Liver (tissue), 9 donors: ENCODE results near the gene GON7. TPM values are rescaled to one million over a fixed set of nuclear protein-coding genes. Genes with fewer than 3 reads are reported as not detected.
"Not testable (repeated sequence)": the region's sequence is repeated elsewhere in the genome, so short reads cannot be mapped to it uniquely, and the experiment has no call there.

Source experiments
- DNase-seq: peaks from one replicate; pipeline ENCODE4 v3.0.0-alpha.2; 2017; ENCODE audit warnings: low spot score
- H3K27ac ChIP-seq, 2 donors: one replicate each; pipeline ENCODE4 v1.7.0; 2013; ENCODE audit warnings: inconsistent platforms in 2 of 2, low read length in 2 of 2, control low read depth in 1 of 2, low read depth in 1 of 2, mild to moderate bottlenecking in 1 of 2
- H3K27me3 ChIP-seq, 4 donors: one replicate each; pipeline versions ENCODE4 v1.6.1 to v1.7.0; 2013; ENCODE audit warnings: low read length in 3 of 4, inconsistent platforms in 1 of 4, mild to moderate bottlenecking in 1 of 4, moderate library complexity in 1 of 4; ENCODE audit not compliant: control insufficient read depth in 4 of 4, insufficient read depth in 4 of 4
- H3K36me3 ChIP-seq, 4 donors: one replicate each; pipeline versions ENCODE4 v1.6.1 to v1.7.0; 2013; ENCODE audit warnings: low read length in 3 of 4, mild to moderate bottlenecking in 3 of 4, low read depth in 1 of 4, moderate library complexity in 1 of 4; ENCODE audit not compliant: control insufficient read depth in 4 of 4, insufficient read depth in 3 of 4
- H3K4me1 ChIP-seq, 4 donors: one replicate each; pipeline versions ENCODE4 v1.6.1 to v1.7.0; 2013; ENCODE audit warnings: low read length in 3 of 4, mild to moderate bottlenecking in 3 of 4, moderate library complexity in 1 of 4; ENCODE audit not compliant: control insufficient read depth in 4 of 4, insufficient read depth in 4 of 4
- H3K4me3 ChIP-seq, 3 donors: one replicate each; pipeline versions ENCODE4 v1.6.1 to v1.7.0; 2013; ENCODE audit warnings: low read length in 3 of 3, control low read depth in 1 of 3, low read depth in 1 of 3, mild to moderate bottlenecking in 1 of 3
- H3K9ac ChIP-seq, 2 donors: one replicate each; pipeline ENCODE4 v1.7.0; 2013; ENCODE audit warnings: low read length in 2 of 2, mild to moderate bottlenecking in 2 of 2, moderate library complexity in 2 of 2, control low read depth in 1 of 2, low read depth in 1 of 2
- H3K9me3 ChIP-seq, 4 donors: one replicate each; pipeline versions ENCODE4 v1.6.1 to v1.7.0; 2013; ENCODE audit warnings: low read length in 3 of 4; ENCODE audit not compliant: control insufficient read depth in 4 of 4
- ATF3 ChIP-seq: IDR thresholded peaks from 2 replicates; pipeline ENCODE4 v1.6.1; 2016; ENCODE audit warnings: antibody characterized with exemption
- EGR1 ChIP-seq, 2 donors: IDR thresholded peaks; 2 replicates each; pipeline ENCODE4 v1.6.1; 2016 to 2018; ENCODE audit warnings: antibody characterized with exemption in 2 of 2, low read depth in 2 of 2
- FOXA1 ChIP-seq: IDR thresholded peaks from 2 replicates; pipeline ENCODE4 v1.6.1; 2016; ENCODE audit warnings: antibody characterized with exemption
- FOXA2 ChIP-seq: IDR thresholded peaks from 2 replicates; pipeline ENCODE4 v1.6.1; 2016; ENCODE audit warnings: antibody characterized with exemption
- GABPA ChIP-seq, 2 donors: IDR thresholded peaks in 1 of 2; conservative IDR thresholded peaks in 1 of 2; 2 replicates each; pipeline ENCODE4 v1.6.1; 2016; ENCODE audit warnings: antibody characterized with exemption in 2 of 2, mild to moderate bottlenecking in 1 of 2, moderate library complexity in 1 of 2
- HNF4A ChIP-seq, 2 donors: conservative IDR thresholded peaks; 2 replicates each; pipeline ENCODE4 v1.6.1; 2016; ENCODE audit warnings: antibody characterized with exemption in 2 of 2, mild to moderate bottlenecking in 2 of 2
- HNF4G ChIP-seq: IDR thresholded peaks from 2 replicates; pipeline ENCODE4 v1.6.1; 2016; ENCODE audit warnings: antibody characterized with exemption
- JUND ChIP-seq, 2 donors: IDR thresholded peaks; 2 replicates each; pipeline ENCODE4 v1.6.1; 2016; ENCODE audit warnings: antibody characterized with exemption in 2 of 2
- NR2F2 ChIP-seq: IDR thresholded peaks from 2 replicates; pipeline ENCODE4 v1.6.1; 2016; ENCODE audit warnings: antibody characterized with exemption
- RAD21 ChIP-seq, 2 donors: IDR thresholded peaks; 2 replicates each; pipeline ENCODE4 v1.6.1; 2016; ENCODE audit warnings: antibody characterized with exemption in 2 of 2, mild to moderate bottlenecking in 2 of 2
- RXRA ChIP-seq, 2 donors: IDR thresholded peaks; 2 replicates each; pipeline ENCODE4 v1.6.1; 2017 to 2018; ENCODE audit warnings: antibody characterized with exemption in 2 of 2, mild to moderate bottlenecking in 1 of 2
- SP1 ChIP-seq: IDR thresholded peaks from 2 replicates; pipeline ENCODE4 v1.6.1; 2018; ENCODE audit warnings: antibody characterized with exemption, mild to moderate bottlenecking
- TAF1 ChIP-seq: conservative IDR thresholded peaks from 2 replicates; pipeline ENCODE4 v1.6.1; 2016; ENCODE audit warnings: antibody characterized with exemption, mild to moderate bottlenecking
- YY1 ChIP-seq: IDR thresholded peaks from 2 replicates; pipeline ENCODE4 v1.6.1; 2016; ENCODE audit warnings: antibody characterized with exemption, mild to moderate bottlenecking
- WGBS: extraction: QIAGEN DNeasy Blood & Tissue Kit; methylation state at CpG from one replicate; pipeline ENCODE4 v1.1.7; 2013; 5-methylcytosine and 5-hydroxymethylcytosine counted together
- polyA plus RNA-seq, 2 donors: library from polyadenylated mRNA; stranded (reverse) in 1 of 2; unstranded in 1 of 2; fragments of 200-250 nt in 1 of 2; fragments of >200 nt in 1 of 2; fragmentation: Nextera tagmentation in 1 of 2; extraction: Ambion mirVana in 1 of 2; gene quantifications; one replicate each; pipeline versions ENCODE4 v1.2.1 to v1.2.3, GENCODE V29; 2013 to 2015
- total RNA-seq, 2 donors: library from RNA; depleted of rRNA; stranded (reverse); fragments of >200 nt; gene quantifications; one replicate each; pipeline ENCODE4 v1.2.3, GENCODE V29; 2014
- TF ChIP-seq, protein P1 (sequence below): IDR thresholded peaks from 2 replicates; pipeline ENCODE4 v1.6.1; 2016; ENCODE audit warnings: antibody characterized with exemption
- TF ChIP-seq, protein P2 (sequence below): IDR thresholded peaks from 2 replicates; pipeline ENCODE4 v1.6.1; 2016; ENCODE audit warnings: antibody characterized with exemption
- TF ChIP-seq, protein P3 (sequence below): fragments of 150-350 bp; IDR thresholded peaks from 2 replicates; pipeline ENCODE4 v1.5.1; 2017; ENCODE audit warnings: improper control_type of control experiment, low read depth, low read length; ENCODE audit not compliant: missing input control
- TF ChIP-seq, protein P4 (sequence below): IDR thresholded peaks from 2 replicates; pipeline ENCODE4 v1.6.1; 2016; ENCODE audit warnings: antibody characterized with exemption, mild to moderate bottlenecking
- donor health status: healthy.
- donor health status: healthy.
- donor health status: healthy.
- donor health status: healthy.
- donor health status: healthy.

GON7 gene
- total and polyA plus RNA-seq, 4 donors: 9.0 to 11.2 (median 9.5) TPM

- no peaks in the 10 kb centered on the region for H3K27me3 ChIP-seq
- no peak overlapping the region for H3K4me3 ChIP-seq
- no peak overlapping the region for H3K9ac ChIP-seq
- no peak overlapping the region for H3K27ac ChIP-seq
- H3K4me1 ChIP-seq: no peaks in the 10 kb centered on the region
- no peaks in the 10 kb centered on the region for H3K36me3 ChIP-seq
- WGBS: 85% methylated on average over 6 of the region's 6 CpGs
- TF ChIP-seq TAF1 (no peak), HNF4G (no peak), YY1 (no peak), RAD21 (IDR thresholded peaks at IDR 0.05) (no peak), EGR1 (IDR thresholded peaks at IDR 0.05; ENCODE audit: low read depth in 2 of 2) (no peak), ATF3 (no peak), RXRA (IDR thresholded peaks at IDR 0.05) (no peak), GABPA (IDR thresholded peaks at IDR 0.05 in 1 of 2, conservative IDR thresholded peaks at IDR 0.05 in 1 of 2) (no peak), FOXA2 (no peak), HNF4A (conservative IDR thresholded peaks at IDR 0.05) (no peak), NR2F2 (no peak), JUND (IDR thresholded peaks at IDR 0.05) (no peak), SP1 (no peak), FOXA1 (no peak)
- TF ChIP-seq, protein P1, sequence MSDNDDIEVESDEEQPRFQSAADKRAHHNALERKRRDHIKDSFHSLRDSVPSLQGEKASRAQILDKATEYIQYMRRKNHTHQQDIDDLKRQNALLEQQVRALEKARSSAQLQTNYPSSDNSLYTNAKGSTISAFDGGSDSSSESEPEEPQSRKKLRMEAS: no peak
- TF ChIP-seq, protein P2, sequence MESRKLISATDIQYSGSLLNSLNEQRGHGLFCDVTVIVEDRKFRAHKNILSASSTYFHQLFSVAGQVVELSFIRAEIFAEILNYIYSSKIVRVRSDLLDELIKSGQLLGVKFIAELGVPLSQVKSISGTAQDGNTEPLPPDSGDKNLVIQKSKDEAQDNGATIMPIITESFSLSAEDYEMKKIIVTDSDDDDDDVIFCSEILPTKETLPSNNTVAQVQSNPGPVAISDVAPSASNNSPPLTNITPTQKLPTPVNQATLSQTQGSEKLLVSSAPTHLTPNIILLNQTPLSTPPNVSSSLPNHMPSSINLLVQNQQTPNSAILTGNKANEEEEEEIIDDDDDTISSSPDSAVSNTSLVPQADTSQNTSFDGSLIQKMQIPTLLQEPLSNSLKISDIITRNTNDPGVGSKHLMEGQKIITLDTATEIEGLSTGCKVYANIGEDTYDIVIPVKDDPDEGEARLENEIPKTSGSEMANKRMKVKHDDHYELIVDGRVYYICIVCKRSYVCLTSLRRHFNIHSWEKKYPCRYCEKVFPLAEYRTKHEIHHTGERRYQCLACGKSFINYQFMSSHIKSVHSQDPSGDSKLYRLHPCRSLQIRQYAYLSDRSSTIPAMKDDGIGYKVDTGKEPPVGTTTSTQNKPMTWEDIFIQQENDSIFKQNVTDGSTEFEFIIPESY: no peak
- TF ChIP-seq, protein P3, sequence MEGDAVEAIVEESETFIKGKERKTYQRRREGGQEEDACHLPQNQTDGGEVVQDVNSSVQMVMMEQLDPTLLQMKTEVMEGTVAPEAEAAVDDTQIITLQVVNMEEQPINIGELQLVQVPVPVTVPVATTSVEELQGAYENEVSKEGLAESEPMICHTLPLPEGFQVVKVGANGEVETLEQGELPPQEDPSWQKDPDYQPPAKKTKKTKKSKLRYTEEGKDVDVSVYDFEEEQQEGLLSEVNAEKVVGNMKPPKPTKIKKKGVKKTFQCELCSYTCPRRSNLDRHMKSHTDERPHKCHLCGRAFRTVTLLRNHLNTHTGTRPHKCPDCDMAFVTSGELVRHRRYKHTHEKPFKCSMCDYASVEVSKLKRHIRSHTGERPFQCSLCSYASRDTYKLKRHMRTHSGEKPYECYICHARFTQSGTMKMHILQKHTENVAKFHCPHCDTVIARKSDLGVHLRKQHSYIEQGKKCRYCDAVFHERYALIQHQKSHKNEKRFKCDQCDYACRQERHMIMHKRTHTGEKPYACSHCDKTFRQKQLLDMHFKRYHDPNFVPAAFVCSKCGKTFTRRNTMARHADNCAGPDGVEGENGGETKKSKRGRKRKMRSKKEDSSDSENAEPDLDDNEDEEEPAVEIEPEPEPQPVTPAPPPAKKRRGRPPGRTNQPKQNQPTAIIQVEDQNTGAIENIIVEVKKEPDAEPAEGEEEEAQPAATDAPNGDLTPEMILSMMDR: no peak
- TF ChIP-seq, protein P4, sequence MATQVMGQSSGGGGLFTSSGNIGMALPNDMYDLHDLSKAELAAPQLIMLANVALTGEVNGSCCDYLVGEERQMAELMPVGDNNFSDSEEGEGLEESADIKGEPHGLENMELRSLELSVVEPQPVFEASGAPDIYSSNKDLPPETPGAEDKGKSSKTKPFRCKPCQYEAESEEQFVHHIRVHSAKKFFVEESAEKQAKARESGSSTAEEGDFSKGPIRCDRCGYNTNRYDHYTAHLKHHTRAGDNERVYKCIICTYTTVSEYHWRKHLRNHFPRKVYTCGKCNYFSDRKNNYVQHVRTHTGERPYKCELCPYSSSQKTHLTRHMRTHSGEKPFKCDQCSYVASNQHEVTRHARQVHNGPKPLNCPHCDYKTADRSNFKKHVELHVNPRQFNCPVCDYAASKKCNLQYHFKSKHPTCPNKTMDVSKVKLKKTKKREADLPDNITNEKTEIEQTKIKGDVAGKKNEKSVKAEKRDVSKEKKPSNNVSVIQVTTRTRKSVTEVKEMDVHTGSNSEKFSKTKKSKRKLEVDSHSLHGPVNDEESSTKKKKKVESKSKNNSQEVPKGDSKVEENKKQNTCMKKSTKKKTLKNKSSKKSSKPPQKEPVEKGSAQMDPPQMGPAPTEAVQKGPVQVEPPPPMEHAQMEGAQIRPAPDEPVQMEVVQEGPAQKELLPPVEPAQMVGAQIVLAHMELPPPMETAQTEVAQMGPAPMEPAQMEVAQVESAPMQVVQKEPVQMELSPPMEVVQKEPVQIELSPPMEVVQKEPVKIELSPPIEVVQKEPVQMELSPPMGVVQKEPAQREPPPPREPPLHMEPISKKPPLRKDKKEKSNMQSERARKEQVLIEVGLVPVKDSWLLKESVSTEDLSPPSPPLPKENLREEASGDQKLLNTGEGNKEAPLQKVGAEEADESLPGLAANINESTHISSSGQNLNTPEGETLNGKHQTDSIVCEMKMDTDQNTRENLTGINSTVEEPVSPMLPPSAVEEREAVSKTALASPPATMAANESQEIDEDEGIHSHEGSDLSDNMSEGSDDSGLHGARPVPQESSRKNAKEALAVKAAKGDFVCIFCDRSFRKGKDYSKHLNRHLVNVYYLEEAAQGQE: no peak
- H3K9me3 ChIP-seq: no peaks in the 10 kb centered on the region
- no peak for DNase-seq
Observed at GRCh38 chr14:93175492-93175891, 31.4 kb downstream of the GON7 start.

DNA sequence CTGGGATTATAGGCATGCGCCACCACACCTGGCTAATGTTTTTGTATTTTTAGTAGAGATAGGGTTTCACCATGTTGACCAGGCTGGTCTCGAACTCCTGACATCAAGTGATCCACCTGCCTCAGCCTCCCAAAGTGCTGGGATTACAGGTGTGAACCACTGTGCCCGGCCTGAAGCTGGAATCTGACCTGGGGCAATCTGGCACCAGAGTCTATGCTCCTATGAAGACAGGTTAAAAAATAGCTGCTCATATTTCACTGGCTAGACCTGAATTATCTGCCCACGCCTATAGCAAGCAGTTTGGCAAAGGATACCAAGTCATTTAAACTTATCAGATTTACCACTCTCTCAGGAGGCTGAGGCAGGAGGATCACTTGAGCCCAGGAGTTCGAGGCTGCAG lies 32.1 kb downstream of the GON7 start:
- not testable (repeated sequence) for H3K27ac ChIP-seq, H3K4me1 ChIP-seq, H3K27me3 ChIP-seq, DNase-seq, H3K36me3 ChIP-seq, H3K9ac ChIP-seq, H3K4me3 ChIP-seq, H3K9me3 ChIP-seq
- WGBS: 86% methylated on average over 5 of the region's 5 CpGs
